Neuronal stem cell (in vitro differentiated cells): ENCODE measurements around the gene NPAS3.

Experiments
- DNase-seq: peaks from one replicate; pipeline ENCODE4 v3.0.0-alpha.2; 2013; ENCODE audit warnings: low spot score
- H2AFZ ChIP-seq: one replicate; pipeline ENCODE4 v1.6.1; 2013; ENCODE audit warnings: mild to moderate bottlenecking, low read length, inconsistent platforms
- H2AK5ac ChIP-seq: 2 replicates; pipeline ENCODE4 v1.6.1; 2013; ENCODE audit warnings: low read depth, mild to moderate bottlenecking, inconsistent platforms, low read length, moderate library complexity, mixed read lengths
- H2BK120ac ChIP-seq: 2 replicates; pipeline ENCODE4 v1.6.1; 2013; ENCODE audit warnings: low read depth, mild to moderate bottlenecking, inconsistent platforms, low read length, moderate library complexity, mixed read lengths
- H2BK12ac ChIP-seq: one replicate; pipeline ENCODE4 v1.6.1; 2013; ENCODE audit warnings: low read length, inconsistent platforms
- H2BK15ac ChIP-seq: 2 replicates; pipeline ENCODE4 v1.6.1; 2013; ENCODE audit warnings: mild to moderate bottlenecking, low read length, inconsistent platforms, mixed read lengths
- H2BK5ac ChIP-seq: one replicate; pipeline ENCODE4 v1.6.1; 2013; ENCODE audit warnings: inconsistent platforms, mild to moderate bottlenecking, low read length, moderate library complexity
- H3K14ac ChIP-seq: one replicate; pipeline ENCODE4 v1.6.1; 2013; ENCODE audit warnings: low read length, inconsistent platforms
- H3K18ac ChIP-seq: 2 replicates; pipeline ENCODE4 v1.6.1; 2013; ENCODE audit warnings: low read length, inconsistent platforms
- H3K23ac ChIP-seq: 2 replicates; pipeline ENCODE4 v1.6.1; 2013; ENCODE audit warnings: low read depth, mild to moderate bottlenecking, mixed read lengths, low read length, inconsistent platforms; ENCODE audit not compliant: poor library complexity
- H3K27ac ChIP-seq: replicated peaks from 3 replicates; pipeline ENCODE4 v1.5.1; 2013; ENCODE audit warnings: low read length, inconsistent platforms
- H3K27me3 ChIP-seq, 3 experiments: 2 replicates each; pipeline ENCODE4 v1.6.1; 2013; ENCODE audit warnings: low read length in 3 of 3, mild to moderate bottlenecking in 2 of 3, inconsistent platforms in 1 of 3, low read depth in 1 of 3, mixed read lengths in 1 of 3, moderate library complexity in 1 of 3; ENCODE audit not compliant: control insufficient read depth in 3 of 3, insufficient read depth in 3 of 3
- H3K36me3 ChIP-seq, 2 donors: replicated peaks in 1 of 2; 2 replicates each; pipeline ENCODE4 v1.6.1; 2013; ENCODE audit warnings: low read length in 2 of 2; ENCODE audit not compliant: control insufficient read depth in 2 of 2, insufficient read depth in 2 of 2
- H3K4ac ChIP-seq: 2 replicates; pipeline ENCODE4 v1.6.1; 2013; ENCODE audit warnings: inconsistent platforms, mild to moderate bottlenecking, low read length, moderate library complexity
- H3K4me1 ChIP-seq, 2 donors: 1 replicate in 1 of 2; 2 replicates in 1 of 2; pipeline ENCODE4 v1.6.1; 2013; ENCODE audit warnings: low read length in 2 of 2, low read depth in 1 of 2; ENCODE audit not compliant: control insufficient read depth in 2 of 2, insufficient read depth in 1 of 2
- H3K4me2 ChIP-seq: one replicate; pipeline ENCODE4 v1.6.1; 2013; ENCODE audit warnings: mild to moderate bottlenecking, low read length, inconsistent platforms; ENCODE audit not compliant: insufficient read depth, poor library complexity, severe bottlenecking
- H3K4me3 ChIP-seq, 2 donors: 2 replicates each; pipeline ENCODE4 v1.5.1; 2013; ENCODE audit warnings: low read length in 2 of 2, mild to moderate bottlenecking in 2 of 2, inconsistent platforms in 1 of 2, moderate library complexity in 1 of 2
- H3K79me1 ChIP-seq: one replicate; pipeline ENCODE4 v1.6.1; 2013; ENCODE audit warnings: low read depth, mild to moderate bottlenecking, inconsistent platforms, low read length, moderate library complexity
- H3K9ac ChIP-seq: one replicate; pipeline ENCODE4 v1.6.1; 2013; ENCODE audit warnings: mild to moderate bottlenecking, low read depth, low read length, inconsistent platforms; ENCODE audit not compliant: poor library complexity
- H3K9me3 ChIP-seq, 2 donors: replicated peaks in 1 of 2; 2 replicates each; pipeline versions ENCODE3 to v1.6.1; 2013; ENCODE audit warnings: low read length in 2 of 2, mild to moderate bottlenecking in 2 of 2, inconsistent platforms in 1 of 2, low read depth in 1 of 2, mixed read lengths in 1 of 2, moderate library complexity in 1 of 2; ENCODE audit not compliant: control insufficient read depth in 2 of 2, insufficient read depth in 1 of 2
- H4K8ac ChIP-seq: one replicate; pipeline ENCODE4 v1.6.1; 2013; ENCODE audit warnings: low read depth, mild to moderate bottlenecking, inconsistent platforms, low read length, moderate library complexity
- H4K91ac ChIP-seq: one replicate; pipeline ENCODE4 v1.6.1; 2013; ENCODE audit warnings: low read length, low read depth, mild to moderate bottlenecking, inconsistent platforms; ENCODE audit not compliant: poor library complexity
- WGBS, 2 donors: extraction: QIAGEN DNeasy Blood & Tissue Kit; methylation state at CpG; one replicate each; pipeline ENCODE4 v1.1.7; 2013; ENCODE audit warnings: missing lambda C conversion rate in 2 of 2, mixed read lengths in 1 of 2; ENCODE audit not compliant: insufficient read length in 2 of 2, insufficient replicate concordance in 1 of 2; ENCODE audit errors: extremely low coverage in 2 of 2; 5-methylcytosine and 5-hydroxymethylcytosine counted together

NPAS3 gene

GRCh38 chr14:32932302-32932913 lies 6.3 kb upstream of the NPAS3 start:
- H3K4ac ChIP-seq: no peak overlapping the region
- H2BK15ac ChIP-seq: peak overlapping the region; percentile 80
- peaks cover 6 to 10% of the 10 kb centered on the region in 2 donors for H3K4me1 ChIP-seq
- no peak overlapping the region for H3K27ac ChIP-seq
- H3K4me3 ChIP-seq: peak overlapping the region; percentile 57 to 87
- no peak overlapping the region for H2BK5ac ChIP-seq
- no peak overlapping the region for H3K14ac ChIP-seq
- peak overlapping the region; percentile 96 for H3K18ac ChIP-seq
- no peak overlapping the region for H3K23ac ChIP-seq
- H3K4me2 ChIP-seq: peak overlapping the region; percentile 91
- peaks cover 0 to 24% (median 3%) of the 10 kb centered on the region in 3 experiments for H3K27me3 ChIP-seq
- no peak overlapping the region for H2BK12ac ChIP-seq
- WGBS, 2 donors: no CpG with 5 or more reads among the region's 30 CpGs
- H3K36me3 ChIP-seq: peaks cover 0 to 2% of the 10 kb centered on the region in 2 donors
- H4K91ac ChIP-seq: no peak overlapping the region
- no peak overlapping the region for H4K8ac ChIP-seq
- H3K9me3 ChIP-seq: no peaks in the 10 kb centered on the region
- H2BK120ac ChIP-seq: no peak overlapping the region
- no peak overlapping the region for H2AK5ac ChIP-seq
- peak overlapping the region; percentile 92 for H2AFZ ChIP-seq
- DNase-seq: no peak
- H3K79me1 ChIP-seq: no peaks in the 10 kb centered on the region
- peak overlapping the region; percentile 39 for H3K9ac ChIP-seq

DNA sequence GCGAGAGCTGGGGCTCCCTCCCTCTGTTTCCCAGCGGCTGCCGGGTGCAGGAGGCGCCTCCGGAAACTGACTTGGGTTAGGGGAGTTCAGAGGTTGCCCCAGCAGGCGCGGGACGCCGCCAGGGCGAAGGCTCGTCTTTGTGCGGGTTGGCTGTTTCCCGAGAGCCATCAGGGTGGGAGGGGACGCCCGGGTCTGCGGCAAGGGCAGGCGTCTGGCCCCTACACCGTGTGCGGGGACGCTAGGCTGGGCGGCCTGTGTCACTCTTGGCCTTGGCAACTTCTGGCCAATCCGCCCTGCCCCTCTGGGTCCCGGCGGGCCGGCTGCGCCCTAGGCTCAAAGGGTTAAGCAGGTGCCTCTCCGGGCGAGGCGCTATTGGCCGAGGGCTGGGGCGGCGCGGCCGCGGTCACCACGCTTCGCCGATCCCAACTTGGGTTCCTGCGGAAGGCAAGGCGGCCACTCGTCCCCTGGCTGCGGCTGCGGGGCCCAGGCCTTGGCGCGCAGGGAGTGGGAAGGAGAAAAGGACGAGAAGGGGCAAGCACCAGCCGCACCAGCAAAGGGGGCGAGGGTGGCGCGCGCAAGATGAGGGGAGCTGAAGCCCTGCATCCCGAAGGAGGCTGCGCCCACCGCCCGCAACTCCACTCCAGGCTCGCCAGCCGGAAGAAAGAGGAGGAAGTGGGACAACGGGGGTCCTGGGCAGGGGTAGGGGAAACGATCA lies 5.6 kb upstream of the NPAS3 start:
- Histone ChIP-seq H3K14ac (peak overlapping the region; percentile 79), H3K27me3 (peaks cover 0 to 31% (median 3%) of the 10 kb centered on the region in 3 experiments), H2AK5ac (no peak overlapping the region), H3K4me1 (peaks cover 8 to 10% of the 10 kb centered on the region in 2 donors), H2AFZ (peak overlapping the region; percentile 92), H3K36me3 (peaks cover 0 to 6% of the 10 kb centered on the region in 2 donors), H2BK15ac (peak overlapping the region; percentile 80), H3K9me3 (no peaks in the 10 kb centered on the region), H3K4ac (no peak overlapping the region), H2BK120ac (peak overlapping the region; percentile 6), H3K18ac (peak overlapping the region; percentile 96), H3K4me2 (peak overlapping the region; percentile 91), H3K79me1 (no peaks in the 10 kb centered on the region), H4K91ac (no peak overlapping the region), H2BK12ac (peak overlapping the region; percentile 24), H3K9ac (peak overlapping the region; percentile 74), H3K23ac (peak overlapping the region; percentile 47), H2BK5ac (peak overlapping the region; percentile 55), H4K8ac (no peak overlapping the region), H3K4me3 (peak overlapping the region; percentile 57 to 87), H3K27ac (no peak overlapping the region)
- peak; percentile 45 for DNase-seq
- no CpG with 5 or more reads among the region's 59 CpGs for WGBS, 2 donors

DNA sequence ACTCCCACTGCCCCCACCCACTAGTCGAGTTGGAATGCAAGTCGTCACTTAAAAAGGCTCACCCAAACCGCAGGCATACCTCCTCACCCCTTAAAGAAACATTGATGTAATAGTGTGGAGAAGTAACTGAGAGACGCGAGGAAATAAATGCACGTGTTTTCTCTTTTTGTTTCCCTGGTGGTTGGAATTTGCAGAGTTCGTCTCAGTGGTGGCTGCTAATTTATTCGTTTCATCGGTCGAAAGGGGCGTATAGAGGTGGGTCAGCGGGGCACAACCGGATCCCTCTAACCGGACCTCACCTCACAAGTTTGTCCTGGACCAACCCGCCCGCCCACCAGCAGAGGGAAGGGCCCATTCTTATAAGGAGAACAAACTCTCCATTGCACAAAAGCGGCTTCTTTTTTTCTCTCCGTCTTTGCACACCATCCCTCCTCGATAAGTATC lies 5.0 kb upstream of the NPAS3 start:
- H3K27ac ChIP-seq: peak overlapping the region; percentile 27
- H4K91ac ChIP-seq: no peak overlapping the region
- no peak overlapping the region for H3K4ac ChIP-seq
- H2AK5ac ChIP-seq: peak overlapping the region; percentile 8
- no peaks in the 10 kb centered on the region for H3K9me3 ChIP-seq
- H2BK120ac ChIP-seq: no peak overlapping the region
- H3K14ac ChIP-seq: peak overlapping the region; percentile 21
- H4K8ac ChIP-seq: no peak overlapping the region
- H3K27me3 ChIP-seq: peaks cover 0 to 31% (median 3%) of the 10 kb centered on the region in 3 experiments
- H3K4me1 ChIP-seq: peaks cover 9 to 10% of the 10 kb centered on the region in 2 donors
- peak; percentile 48 for DNase-seq
- H3K18ac ChIP-seq: peak overlapping the region; percentile 96
- H3K23ac ChIP-seq: peak overlapping the region; percentile 47
- peak overlapping the region; percentile 91 for H3K4me2 ChIP-seq
- no peak overlapping the region for H2BK12ac ChIP-seq
- peak overlapping the region; percentile 74 for H3K9ac ChIP-seq
- H2BK15ac ChIP-seq: peak overlapping the region; percentile 65
- peak overlapping the region; percentile 57 to 87 for H3K4me3 ChIP-seq
- peak overlapping the region; percentile 56 for H2BK5ac ChIP-seq
- H3K79me1 ChIP-seq: no peaks in the 10 kb centered on the region
- peaks cover 0 to 6% of the 10 kb centered on the region in 2 donors for H3K36me3 ChIP-seq
- peak overlapping the region; percentile 92 for H2AFZ ChIP-seq
- whole genome bisulfite sequencing, 2 donors: no CpG with 5 or more reads among the region's 19 CpGs
